HG02642 (cell line): Measurements from ENCODE around the gene VPS37C.
"Not testable (repeated sequence)": the region's sequence is repeated elsewhere in the genome, so short reads cannot be mapped to it uniquely, and the experiment has no call there.

ENCODE experiments used
- ATAC-seq: cut with Tn5 transposase; IDR thresholded peaks from one replicate; pipeline ENCODE4 v1.9.1; 2021; ENCODE audit warnings: mild to moderate bottlenecking; ENCODE audit not compliant: unreplicated experiment, poor library complexity

VPS37C gene

GRCh38 chr11:61104963-61105362, 56.3 kb downstream of the VPS37C start:
- no peak for ATAC-seq

- ATAC-seq: no peak
Observed at GRCh38 chr11:61103851-61104423, 57.3 kb downstream of the VPS37C start.

- no peak for ATAC-seq
Observed at GRCh38 chr11:61102667-61103571, 58.3 kb downstream of the VPS37C start.

- ATAC-seq: no peak
Observed at GRCh38 chr11:61098778-61099177, 62.4 kb downstream of the VPS37C start.

- not testable (repeated sequence) for ATAC-seq
Observed at GRCh38 chr11:61098261-61098660, 63.0 kb downstream of the VPS37C start.

GRCh38 chr11:61095021-61095420, 66.2 kb downstream of the VPS37C start:
- no peak for ATAC-seq

- not testable (repeated sequence) for ATAC-seq
Observed at GRCh38 chr11:61094167-61094566, 67.1 kb downstream of the VPS37C start.

- no peak for ATAC-seq
Observed at GRCh38 chr11:61092908-61093763, 68.1 kb downstream of the VPS37C start.

GRCh38 chr11:61092280-61092766, 68.9 kb downstream of the VPS37C start:
- ATAC-seq: peak; percentile 66

GRCh38 chr11:61091373-61092279, 69.6 kb downstream of the VPS37C start:
- no peak for ATAC-seq

GRCh38 chr11:61090982-61091372, 70.2 kb downstream of the VPS37C start:
- no peak for ATAC-seq

- ATAC-seq: no peak
Observed at GRCh38 chr11:61090521-61090920, 70.7 kb downstream of the VPS37C start.

- ATAC-seq: no peak
Observed at GRCh38 chr11:61089806-61090491, 71.3 kb downstream of the VPS37C start.

- ATAC-seq: no peak
Observed at GRCh38 chr11:61087426-61088119, 73.7 kb downstream of the VPS37C start.

GRCh38 chr11:61083601-61084147, 77.6 kb downstream of the VPS37C start:
- ATAC-seq: no peak

GRCh38 chr11:61082931-61083531, 78.2 kb downstream of the VPS37C start:
- ATAC-seq: no peak

- no peak for ATAC-seq
Observed at GRCh38 chr11:61082062-61082870, 79.0 kb downstream of the VPS37C start.
